GM18505 (cell line): ENCODE data around the gene CALR3.
"Not testable (repeated sequence)": the region's sequence is repeated elsewhere in the genome, so short reads cannot be mapped to it uniquely, and the experiment has no call there.

Experiments
- ATAC-seq: cut with Tn5 transposase; IDR thresholded peaks from one replicate; pipeline ENCODE4 v1.9.1; 2021; ENCODE audit not compliant: unreplicated experiment
- POLR2A ChIP-seq: IDR thresholded peaks from 4 replicates; pipeline ENCODE4 v1.6.1; 2011; ENCODE audit warnings: borderline replicate concordance; ENCODE audit not compliant: insufficient read depth, insufficient read length; ENCODE audit errors: extremely low read depth

CALR3 gene

DNA sequence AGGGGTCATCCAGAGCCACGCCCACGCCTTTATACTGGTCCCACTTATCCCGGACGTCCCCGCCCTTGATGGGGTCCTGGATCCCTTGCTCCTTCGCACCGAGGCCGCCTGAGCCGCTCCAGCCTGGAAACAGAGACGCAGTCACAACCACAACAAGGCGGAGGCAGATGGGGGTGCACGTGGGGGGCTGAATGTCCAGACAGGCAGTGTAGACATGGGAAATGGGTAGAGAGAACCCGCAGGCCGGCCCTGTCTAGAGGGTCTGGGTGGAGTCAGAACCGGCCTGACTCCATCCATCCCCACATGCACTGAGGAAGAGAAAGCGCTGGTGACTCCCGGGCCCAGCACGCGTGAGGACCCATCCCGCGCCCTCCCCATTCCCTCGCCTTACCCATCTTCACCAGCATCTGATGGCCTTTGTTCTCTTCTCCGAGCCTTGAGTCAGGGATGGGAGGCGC lies 23.3 kb upstream of the CALR3 start:
- no peak for TF ChIP-seq POLR2A
- no peak for ATAC-seq

DNA sequence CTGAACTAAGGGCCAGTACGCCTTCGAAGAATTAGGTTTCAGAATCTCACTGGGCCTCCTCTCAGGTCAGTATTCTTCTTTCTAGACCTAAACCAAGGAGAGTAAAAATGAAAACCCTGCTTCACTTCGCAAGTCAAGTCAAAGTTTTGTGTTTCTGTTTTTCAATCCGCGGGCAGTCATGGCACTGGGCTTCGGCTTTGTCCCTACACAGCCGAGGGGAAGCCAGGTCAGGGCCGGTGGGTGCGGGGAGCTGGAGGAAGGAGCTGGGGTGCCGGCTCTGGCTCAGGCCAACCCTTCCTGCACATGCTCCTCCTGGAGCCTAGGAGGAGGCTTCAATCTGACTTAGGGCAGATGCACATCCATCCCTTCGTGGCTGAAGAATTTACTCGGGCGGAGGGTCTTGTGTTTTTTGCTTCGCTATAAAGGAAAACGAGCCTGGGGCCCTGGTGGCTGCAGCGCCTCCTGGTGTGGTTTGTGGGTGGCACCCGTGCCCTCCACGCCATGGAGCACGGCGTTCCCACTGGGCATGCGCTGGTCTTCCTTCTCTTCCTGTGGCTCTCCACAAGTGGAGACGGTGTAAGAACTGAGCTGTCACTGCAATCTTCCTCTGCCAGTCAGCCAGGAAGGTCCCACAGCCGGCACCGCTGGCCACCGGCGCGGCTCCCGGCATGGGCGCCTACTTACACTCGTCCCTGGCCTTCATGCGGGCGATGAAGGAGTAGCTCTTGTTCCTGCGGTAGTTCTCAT lies 22.7 kb upstream of the CALR3 start:
- TF ChIP-seq POLR2A = no peak
- no peak for ATAC-seq

DNA sequence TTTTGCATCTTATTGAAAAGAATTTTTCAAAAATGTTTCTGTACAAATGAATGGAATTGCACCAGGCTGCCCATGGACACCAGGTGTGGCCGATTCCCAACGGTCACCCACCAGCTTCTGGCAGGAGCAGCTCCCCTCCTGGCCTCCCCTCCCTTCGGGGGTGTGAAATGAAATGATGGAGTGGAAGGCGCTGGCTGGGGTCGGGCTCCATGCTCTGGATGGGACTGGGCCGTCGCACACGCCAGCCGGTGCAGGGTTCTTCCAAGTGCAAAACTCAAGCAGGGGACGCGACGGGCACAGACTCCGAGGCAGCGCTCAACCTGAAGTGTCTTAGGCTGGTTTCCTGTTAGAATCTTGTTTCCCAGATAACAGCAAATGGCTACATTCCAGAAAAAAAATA lies 22.1 kb upstream of the CALR3 start:
- no peak for TF ChIP-seq POLR2A
- ATAC-seq = no peak

DNA sequence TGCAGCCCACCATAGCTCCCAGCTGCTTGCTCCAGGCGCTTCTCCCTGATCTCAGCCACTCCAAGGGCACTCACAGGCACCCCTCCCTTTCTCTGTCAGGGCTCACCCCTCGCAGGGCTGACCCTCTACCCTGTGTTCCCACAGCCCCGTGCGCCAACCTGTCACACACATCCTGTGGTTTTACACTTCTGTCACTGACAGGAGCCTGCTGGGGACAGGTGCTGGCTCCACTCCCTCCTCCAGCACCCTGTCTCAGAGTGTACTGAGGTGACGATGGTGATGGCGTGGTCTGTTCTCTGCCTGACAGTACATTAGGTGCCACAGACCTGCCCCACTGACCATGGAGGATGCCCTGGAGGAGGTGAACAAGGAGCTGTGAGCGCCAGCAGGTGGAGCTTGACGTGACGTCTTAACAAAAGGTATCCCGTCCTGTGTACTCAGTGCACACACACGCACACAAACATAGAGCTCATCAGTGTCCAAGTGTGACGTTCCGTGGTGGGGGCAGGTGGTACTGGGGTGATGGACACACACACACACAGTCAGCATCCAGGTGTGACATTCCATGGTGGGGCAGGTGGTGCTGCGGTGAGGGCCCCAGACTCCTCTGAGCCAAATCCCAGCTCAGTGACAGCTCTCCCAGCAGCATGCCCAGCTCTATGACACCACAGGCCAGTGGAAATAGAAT lies 21.1 kb upstream of the CALR3 start:
- no peak for TF ChIP-seq POLR2A

DNA sequence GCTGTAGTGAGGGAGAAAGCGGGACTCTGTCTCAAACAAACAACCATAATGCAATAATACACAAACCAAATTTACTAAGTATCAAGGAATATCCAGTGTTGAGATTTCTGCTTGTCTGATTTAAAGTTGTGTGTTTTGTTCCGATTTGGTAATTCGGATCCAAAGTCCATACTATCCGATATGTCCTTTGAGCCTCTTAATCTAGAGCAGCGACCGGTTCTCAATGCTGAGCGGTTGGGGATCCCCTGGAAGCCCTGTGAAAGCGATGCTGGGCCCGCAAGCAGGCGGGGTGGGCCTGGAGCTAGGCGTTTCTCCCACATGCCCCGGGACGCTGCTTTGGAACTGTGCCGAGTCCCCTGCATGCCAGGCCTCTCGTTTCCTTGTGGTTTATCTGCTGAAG lies 20.4 kb upstream of the CALR3 start:
- ATAC-seq = no peak
- no peak for TF ChIP-seq POLR2A

More for the DNA sequence above, 21.1 kb upstream of the CALR3 start:
- no peak for ATAC-seq

DNA sequence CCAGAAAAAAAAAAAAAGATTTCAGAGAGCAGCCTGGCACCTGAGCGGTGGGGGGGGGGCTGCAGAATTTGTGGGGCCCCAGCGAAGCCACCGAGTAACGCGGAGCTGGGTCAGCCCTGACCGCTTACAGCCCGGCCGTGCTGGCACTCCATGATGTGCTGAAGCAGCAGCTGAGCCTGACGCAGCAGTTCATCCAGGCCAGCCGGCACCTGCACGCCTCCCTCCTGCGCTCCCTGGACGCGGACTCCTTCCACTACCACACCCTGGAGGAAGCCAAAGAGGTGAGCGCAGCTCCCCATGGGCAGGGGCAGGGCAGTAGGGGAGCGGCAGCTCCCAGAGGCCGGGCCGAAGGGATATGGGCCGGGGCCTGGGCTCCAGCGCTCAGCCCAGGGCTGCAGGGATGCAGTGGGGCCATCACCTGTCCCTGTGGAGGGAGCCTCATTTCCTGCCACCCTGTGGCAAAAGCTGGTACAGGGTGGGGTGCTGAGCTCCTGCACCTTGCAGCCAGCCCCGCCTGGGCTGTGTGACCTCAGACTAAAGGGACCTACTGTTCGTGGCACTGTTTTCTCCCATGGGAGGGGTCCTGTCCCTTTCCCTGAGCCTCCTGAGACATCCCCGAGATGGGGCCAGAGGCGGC lies 18.5 kb upstream of the CALR3 start:
- ATAC-seq = no peak
- TF ChIP-seq POLR2A = no peak

DNA sequence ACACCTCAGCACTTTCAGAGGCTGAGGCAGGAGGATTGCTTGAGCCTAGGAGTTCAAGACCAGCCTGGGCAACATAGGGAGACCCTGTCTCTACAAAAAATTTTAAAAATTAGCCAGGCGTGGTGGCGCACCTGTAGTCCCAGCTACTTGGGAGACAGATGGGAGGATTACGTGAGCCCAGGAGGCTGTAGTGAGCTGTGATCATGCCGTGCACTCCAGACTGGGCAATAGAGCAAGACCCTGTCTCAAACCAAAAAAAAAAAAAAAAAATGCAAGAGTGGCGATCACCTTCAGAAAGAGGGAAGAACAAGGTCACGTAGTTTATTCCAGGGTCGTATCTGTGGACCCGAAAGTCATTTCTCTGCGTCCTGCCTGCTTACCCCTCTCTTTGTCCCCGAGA lies 16.6 kb upstream of the CALR3 start:
- not testable (repeated sequence) for ATAC-seq

DNA sequence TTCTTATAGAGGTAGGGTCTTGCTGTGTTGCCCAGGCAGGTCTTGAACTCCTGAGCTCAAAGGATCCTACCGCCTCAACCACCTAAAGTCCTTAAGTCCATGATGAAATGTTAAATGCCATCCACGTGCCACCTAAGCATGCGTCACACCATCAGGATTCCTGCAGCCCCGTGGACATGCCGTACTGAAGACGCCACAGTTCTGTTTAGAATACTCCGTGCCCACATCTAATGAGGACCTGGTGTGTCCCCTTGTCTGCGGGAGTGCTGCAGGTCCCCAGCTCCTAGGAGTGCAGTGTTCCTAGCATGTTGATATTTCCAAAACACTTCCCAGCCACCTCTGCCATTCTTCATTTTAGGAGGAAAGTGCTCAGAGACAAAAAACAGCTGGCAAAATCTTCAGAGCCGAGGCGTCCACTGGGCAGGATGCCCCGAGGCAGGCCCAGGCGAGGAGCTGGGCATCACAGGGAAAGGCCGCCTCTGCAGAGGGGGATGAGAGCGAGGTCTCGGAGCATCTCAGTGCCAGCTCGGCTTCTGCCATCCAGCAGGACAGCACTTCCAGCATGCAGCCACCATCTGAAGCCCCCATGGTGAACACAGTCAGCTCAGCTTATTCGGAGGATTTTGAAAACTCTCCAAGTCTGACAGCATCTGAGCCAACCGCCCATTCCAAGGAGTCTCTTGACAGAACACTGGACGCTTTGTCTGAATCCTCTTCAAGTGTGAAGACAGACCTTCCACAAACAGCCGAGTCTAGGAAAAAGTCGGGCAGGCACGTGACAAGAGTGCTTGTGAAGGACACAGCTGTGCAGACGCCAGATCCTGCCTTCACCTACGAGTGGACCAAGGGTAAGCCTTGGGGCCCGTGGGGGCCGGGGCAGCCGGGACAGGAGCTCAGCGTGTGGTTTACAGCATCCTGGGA lies 13.4 kb upstream of the CALR3 start:
- no peak for TF ChIP-seq POLR2A
- no peak for ATAC-seq

DNA sequence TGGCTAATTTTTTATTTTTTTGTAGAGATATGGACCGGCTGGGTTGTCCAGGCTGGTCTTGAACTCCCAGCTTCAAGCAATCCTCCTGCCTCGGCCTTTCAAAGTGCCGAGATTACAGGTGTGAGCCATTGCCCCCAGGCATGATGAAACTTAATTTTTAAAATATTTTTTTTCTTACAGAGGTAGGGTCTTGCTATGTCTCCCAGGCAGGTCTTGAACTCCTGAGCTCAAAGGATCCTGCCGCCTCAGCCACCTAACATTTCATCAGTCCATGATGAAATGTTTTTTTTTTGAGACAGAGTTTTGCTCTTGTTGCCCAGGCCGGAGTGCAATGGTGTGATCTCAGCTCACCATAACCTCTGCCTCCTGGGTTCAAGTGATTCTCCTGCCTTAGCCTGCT lies 12.6 kb upstream of the CALR3 start:
- no peak for ATAC-seq
- TF ChIP-seq POLR2A = no peak

DNA sequence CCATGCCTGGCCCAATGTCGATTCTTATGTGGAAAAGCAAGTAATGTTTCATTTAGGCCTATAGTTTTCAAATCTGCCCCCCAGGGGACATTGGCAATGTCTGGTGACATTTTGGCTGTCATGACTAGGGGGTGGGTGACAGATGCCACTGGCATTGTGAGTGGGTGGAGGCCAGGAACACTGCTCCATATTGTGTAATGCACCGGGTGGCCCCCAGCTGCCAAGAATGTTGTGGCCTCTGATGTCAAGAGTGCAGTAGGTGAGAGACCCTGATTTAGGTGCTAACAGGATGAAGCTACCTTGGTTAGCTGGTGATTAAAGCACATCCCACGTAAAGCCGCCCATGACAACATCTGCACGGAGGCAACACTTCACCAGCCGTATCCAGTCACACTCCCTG lies 11.0 kb upstream of the CALR3 start:
- no peak for ATAC-seq
- TF ChIP-seq POLR2A = no peak

DNA sequence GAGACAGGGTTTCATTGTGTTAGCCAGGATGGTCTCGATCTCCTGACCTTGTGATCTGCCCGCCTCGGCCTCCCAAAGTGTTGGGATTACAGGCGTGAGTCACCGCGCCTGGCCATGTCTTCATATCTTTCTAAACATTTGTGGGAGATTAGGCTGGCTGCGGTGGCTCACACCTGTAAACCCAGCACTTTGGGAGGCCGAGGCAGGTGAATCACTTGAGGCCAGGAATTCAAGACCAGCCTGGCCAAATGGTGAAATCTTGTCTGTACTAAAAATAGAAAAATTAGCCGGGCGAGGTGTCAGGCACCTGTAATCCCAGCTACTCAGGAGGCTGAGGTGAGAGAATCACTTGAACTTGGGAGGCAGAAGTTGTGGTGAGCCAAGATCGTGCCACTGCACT lies 10.2 kb upstream of the CALR3 start:
- not testable (repeated sequence) for ATAC-seq

DNA sequence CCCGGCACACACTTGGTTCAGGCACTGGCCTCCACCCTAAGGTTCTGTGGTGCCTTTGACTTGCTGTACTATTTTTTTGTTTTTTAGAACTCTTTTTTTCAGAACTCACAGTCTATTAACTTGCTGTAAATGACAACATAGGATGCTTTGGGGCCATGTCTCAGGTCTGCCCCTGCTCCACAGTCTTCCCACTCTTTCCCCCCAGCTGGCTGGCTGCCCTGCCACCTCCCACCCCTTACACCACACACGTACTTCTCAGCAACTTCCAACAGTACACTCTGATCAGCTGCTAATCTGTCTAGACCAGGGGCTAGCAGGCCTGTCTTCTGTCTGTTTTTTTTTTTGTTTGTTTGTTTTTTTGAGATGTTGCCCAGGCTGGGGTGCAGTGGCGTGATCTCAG lies 8.3 kb upstream of the CALR3 start:
- no peak for ATAC-seq
- TF ChIP-seq POLR2A = no peak

DNA sequence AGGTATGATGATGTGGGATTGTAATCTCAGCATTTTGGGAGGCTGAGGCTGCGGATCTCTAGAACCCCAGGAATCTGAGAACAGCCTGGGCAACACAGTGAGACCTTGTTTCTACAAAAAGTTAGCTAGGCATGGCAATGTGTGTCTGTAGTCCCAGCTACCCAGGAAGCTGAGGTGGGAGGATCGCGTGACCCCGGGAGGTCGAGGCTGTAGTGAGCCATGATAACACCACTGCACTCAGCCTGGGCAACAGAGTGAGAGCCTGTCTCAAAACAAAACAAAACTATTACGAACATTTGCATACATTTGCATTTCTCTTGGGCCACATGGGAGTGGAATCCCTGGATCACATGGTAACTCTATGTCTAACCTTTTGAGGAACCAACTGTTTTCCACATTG lies 1.9 kb upstream of the CALR3 start:
- no peak for ATAC-seq
- no peak for TF ChIP-seq POLR2A
